Activated CD4-positive, alpha-beta T cell treated with anti-CD3 and anti-CD28 coated beads, Interleukin-2, amount 50 U/mL, for 24 hours (primary cell): ENCODE data around the gene BARX2.

ENCODE experiments used
- DNase-seq, 2 donors: peaks; one replicate each; pipeline ENCODE4 v3.0.0-alpha.2; 2020; ENCODE audit warnings: low read depth in 1 of 2, low spot score in 1 of 2

The BARX2 gene

GRCh38 chr11:129396454-129396853 is 20.8 kb downstream of the BARX2 start:
- DNase-seq, result no peak

- no peak for DNase-seq
Measured at GRCh38 chr11:129402206-129403171, 26.8 kb downstream of the BARX2 start.

GRCh38 chr11:129404731-129405130 is 29.1 kb downstream of the BARX2 start:
- DNase-seq, result no peak

GRCh38 chr11:129408865-129409444 is 33.3 kb downstream of the BARX2 start:
- no peak for DNase-seq

GRCh38 chr11:129410395-129410960 is 34.8 kb downstream of the BARX2 start:
- DNase-seq, result no peak

GRCh38 chr11:129412494-129412893 is 36.8 kb downstream of the BARX2 start:
- DNase-seq, result no peak

- DNase-seq, result no peak
Measured at GRCh38 chr11:129414144-129414872, 38.7 kb downstream of the BARX2 start.

GRCh38 chr11:129416080-129416820 is 40.6 kb downstream of the BARX2 start:
- no peak for DNase-seq

GRCh38 chr11:129417458-129417857 is 41.8 kb downstream of the BARX2 start:
- DNase-seq, result no peak

GRCh38 chr11:129418039-129418438 is 42.4 kb downstream of the BARX2 start:
- no peak for DNase-seq

GRCh38 chr11:129419386-129419785 is 43.7 kb downstream of the BARX2 start:
- DNase-seq, result no peak

- no peak for DNase-seq
Measured at GRCh38 chr11:129423426-129423825, 47.8 kb downstream of the BARX2 start.

- DNase-seq, result no peak
Measured at GRCh38 chr11:129425214-129425613, 49.6 kb downstream of the BARX2 start.

GRCh38 chr11:129426038-129426437 is 50.4 kb downstream of the BARX2 start:
- DNase-seq, result no peak

GRCh38 chr11:129426776-129427175 is 51.1 kb downstream of the BARX2 start:
- DNase-seq, result no peak

GRCh38 chr11:129427376-129427775 is 51.7 kb downstream of the BARX2 start:
- no peak for DNase-seq

- DNase-seq, result no peak
Measured at GRCh38 chr11:129427816-129428406, 52.3 kb downstream of the BARX2 start.

- DNase-seq, result no peak
Measured at GRCh38 chr11:129428557-129428956, 52.9 kb downstream of the BARX2 start.

- no peak for DNase-seq
Measured at GRCh38 chr11:129434641-129435498, 59.2 kb downstream of the BARX2 start.
